GM19193 (cell line): Measurements from ENCODE around the gene ERCC3.

Source experiments
- POLR2A ChIP-seq: IDR thresholded peaks from 4 replicates; pipeline ENCODE4 v1.6.1; 2011; ENCODE audit not compliant: insufficient read depth, insufficient read length; ENCODE audit errors: extremely low read depth

The ERCC3 gene

DNA sequence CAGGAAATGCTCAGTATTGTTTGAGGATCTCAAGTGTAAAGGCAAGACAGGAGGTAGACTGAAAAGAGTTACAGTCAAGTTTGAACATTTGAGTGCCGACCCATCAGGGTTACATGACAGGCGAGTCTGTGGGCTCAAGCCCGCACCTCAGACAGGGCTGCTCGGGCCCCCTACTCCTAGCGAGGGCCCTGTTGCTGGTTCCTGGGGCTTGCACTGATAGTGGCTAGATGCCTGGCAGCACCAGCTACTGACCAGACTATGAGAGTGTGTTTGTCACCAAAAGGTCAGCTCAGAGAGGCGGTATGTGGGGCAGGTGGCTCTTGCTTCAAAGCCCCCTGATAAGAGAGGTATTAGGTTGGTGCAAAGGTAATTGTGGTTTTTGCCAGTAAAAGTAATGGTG lies 38.2 kb downstream of the ERCC3 start:
- TF ChIP-seq POLR2A, result no peak

DNA sequence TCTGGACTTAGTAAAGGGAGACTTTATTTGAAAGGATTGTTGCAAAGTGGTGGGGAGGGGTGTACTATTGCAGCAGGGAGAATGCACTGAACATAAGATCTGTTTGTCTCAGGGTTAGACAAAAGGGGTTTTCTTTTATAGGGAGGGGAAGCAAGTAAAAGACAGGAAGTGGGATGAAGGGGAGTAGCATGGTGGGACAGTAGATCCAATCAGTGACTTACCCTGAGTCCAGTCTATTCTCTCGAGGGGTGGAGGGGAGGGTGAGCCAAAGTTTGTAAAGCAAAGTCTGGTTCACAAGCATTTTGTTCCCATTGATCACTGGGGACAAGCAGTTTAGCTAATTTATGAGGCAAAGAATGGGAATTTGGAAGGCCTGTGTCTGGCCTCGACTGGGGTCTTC lies 38.8 kb downstream of the ERCC3 start:
- TF ChIP-seq POLR2A, result no peak

GRCh38 chr2:127254386-127254981 lies 39.5 kb downstream of the ERCC3 start:
- no peak for TF ChIP-seq POLR2A

- TF ChIP-seq POLR2A, result no peak
Observed at GRCh38 chr2:127239395-127239794, 54.5 kb downstream of the ERCC3 start.

GRCh38 chr2:127235082-127235702 lies 58.8 kb downstream of the ERCC3 start:
- no peak for TF ChIP-seq POLR2A

DNA sequence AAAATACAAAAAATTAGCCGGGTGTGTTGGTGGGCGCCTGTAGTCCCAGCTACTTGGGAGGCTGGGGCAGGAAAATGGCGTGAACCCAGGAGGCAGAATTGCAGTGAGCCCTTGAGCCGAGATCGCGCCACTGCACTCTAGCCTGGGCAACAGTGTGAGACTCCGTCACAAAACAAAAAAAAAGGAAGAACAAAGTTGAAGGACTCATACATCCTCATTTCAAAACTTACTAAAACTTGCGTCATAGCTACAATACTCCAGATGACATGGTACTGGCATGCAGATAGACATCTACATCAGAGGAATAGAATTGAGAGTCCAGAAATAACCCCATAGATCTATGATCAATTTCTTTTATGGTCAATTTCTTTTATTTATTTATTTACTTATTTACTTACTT lies 60.2 kb downstream of the ERCC3 start:
- TF ChIP-seq POLR2A, result no peak

GRCh38 chr2:127231130-127231865 lies 62.6 kb downstream of the ERCC3 start:
- no peak for TF ChIP-seq POLR2A

DNA sequence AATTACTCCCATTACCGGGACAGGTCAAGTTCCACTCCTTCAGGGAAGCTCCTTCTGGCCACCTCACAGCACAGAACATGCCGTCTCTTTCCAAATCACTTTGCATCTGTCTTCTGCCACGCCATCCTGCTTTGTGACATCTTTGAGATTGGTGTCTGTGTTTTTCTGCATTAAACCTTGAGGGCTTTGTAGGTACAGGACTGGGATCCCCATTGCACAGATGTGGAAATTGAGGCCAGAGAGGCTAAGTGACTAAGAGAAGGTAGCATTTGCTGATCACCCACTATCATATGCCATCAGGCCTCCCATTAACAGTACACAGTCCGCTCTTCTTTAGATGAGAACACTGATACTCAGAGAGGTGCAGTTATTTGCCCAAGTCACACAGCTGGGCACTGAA lies 64.4 kb downstream of the ERCC3 start:
- no peak for TF ChIP-seq POLR2A

DNA sequence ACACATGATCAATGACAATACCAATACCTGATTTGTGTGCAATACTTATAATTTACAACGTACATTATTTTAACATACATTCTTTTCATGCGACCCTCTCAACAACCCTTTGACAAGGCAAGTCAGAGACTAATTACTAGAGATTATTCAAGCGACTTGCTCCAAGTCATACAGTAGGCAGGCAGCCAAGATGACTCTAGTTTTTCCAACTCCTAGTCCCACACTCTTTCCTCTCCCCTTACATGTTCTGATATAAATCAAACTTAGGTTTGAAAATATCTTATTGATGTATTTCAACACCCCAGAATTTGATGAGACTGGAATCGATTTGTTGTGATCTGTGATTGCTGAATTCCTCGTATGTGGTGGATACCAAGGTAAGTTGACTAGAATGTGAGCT lies 65.8 kb downstream of the ERCC3 start:
- TF ChIP-seq POLR2A, result no peak

GRCh38 chr2:127226520-127227263 lies 67.3 kb downstream of the ERCC3 start:
- TF ChIP-seq POLR2A, result no peak

DNA sequence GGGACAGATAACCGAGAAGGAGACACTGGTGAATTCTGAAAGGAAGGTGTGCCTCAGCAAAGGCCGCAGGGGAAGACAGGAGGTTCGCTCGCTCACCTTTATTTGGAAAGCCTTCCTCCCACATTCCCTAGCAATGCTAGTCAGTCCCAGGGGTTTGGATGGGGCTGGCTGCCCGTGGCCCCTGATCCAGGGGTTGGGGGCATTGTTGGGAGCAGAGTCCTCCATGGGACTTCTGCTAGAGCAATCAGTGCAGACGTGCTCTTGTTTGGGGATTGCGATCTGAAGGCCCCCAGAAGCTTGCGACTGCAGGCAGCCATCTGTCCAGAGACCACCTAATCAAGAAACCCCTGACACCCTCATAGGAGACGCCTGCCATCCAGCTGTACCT lies 67.8 kb downstream of the ERCC3 start:
- TF ChIP-seq POLR2A, result no peak

DNA sequence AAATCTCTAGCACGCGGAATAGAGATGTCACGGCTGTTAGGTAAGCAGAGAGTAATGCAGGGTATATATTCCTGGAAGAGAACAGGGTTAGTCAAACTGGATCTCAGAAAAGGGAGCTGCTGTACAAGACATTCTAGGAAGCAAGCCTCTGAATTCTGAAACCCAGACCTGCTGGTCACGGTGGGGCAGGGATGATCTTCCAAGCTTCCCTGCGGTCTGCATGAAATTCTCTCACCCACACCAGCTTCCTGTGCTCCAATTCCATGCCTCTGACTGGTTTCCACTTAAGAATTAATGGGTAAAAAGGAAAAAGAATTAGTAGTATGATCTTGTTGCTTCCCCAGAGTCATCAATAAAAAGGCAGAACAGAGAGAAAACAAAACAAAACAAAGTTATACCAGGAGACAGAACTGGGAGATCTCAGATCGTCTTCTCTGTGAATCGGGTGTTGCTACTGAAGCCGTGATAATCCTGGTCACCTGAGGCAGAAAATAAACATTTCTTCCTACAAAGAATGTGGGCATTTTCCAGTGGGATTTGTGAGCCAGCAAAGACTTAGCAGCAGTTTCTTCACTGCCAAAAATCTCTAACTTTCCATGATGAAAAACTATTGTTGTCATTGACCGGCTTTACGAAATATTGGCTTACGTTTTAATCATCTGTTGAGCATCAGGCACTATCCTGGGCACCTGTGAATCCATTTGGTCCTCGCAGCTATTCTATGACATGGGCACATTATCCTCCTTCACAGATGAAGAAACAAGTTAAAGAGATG lies 68.6 kb downstream of the ERCC3 start:
- TF ChIP-seq POLR2A, result no peak

GRCh38 chr2:127220768-127221527 lies 73.0 kb downstream of the ERCC3 start:
- no peak for TF ChIP-seq POLR2A
